K562 (cell line): Measurements from ENCODE around the gene NFATC2. TPM values are rescaled to one million over a fixed set of nuclear protein-coding genes. Genes with fewer than 3 reads are reported as not detected.

Experiments used
- ATF2 ChIP-seq: sonication (generic); formaldehyde crosslinking; IDR thresholded peaks from 2 replicates; pipeline ENCODE4 v1.8.1; 2022; ENCODE audit warnings: missing genetic modification reagents
- BCLAF1 ChIP-seq, 2 experiments: fragments of 450-650 bp in 1 of 2; IDR thresholded peaks; 2 replicates each; pipeline ENCODE4 v1.6.1; 2011 to 2017; ENCODE audit warnings: low read depth in 2 of 2, antibody characterized with exemption in 1 of 2, borderline replicate concordance in 1 of 2, low read length in 1 of 2, mild to moderate bottlenecking in 1 of 2, mixed read lengths in 1 of 2; ENCODE audit not compliant: control insufficient read depth in 1 of 2
- CBFB ChIP-seq: sonication (generic); formaldehyde crosslinking; IDR thresholded peaks from 2 replicates; pipeline ENCODE4 v1.4.0; 2020; ENCODE audit warnings: mild to moderate bottlenecking, missing genetic modification reagents
- CCNT2 ChIP-seq: IDR thresholded peaks from 2 replicates; pipeline ENCODE4 v1.6.1; 2011; ENCODE audit warnings: borderline replicate concordance, low read depth, mild to moderate bottlenecking, moderate library complexity, mixed read lengths, low read length; ENCODE audit not compliant: insufficient read length; ENCODE audit errors: extremely low read depth
- CREB1 ChIP-seq, 2 experiments: sonication (generic) in 1 of 2; formaldehyde crosslinking in 1 of 2; IDR thresholded peaks; 2 replicates each; pipeline versions ENCODE4 v1.6.1 to v1.8.0; 2012 to 2022; ENCODE audit warnings: inconsistent platforms in 1 of 2, mild to moderate bottlenecking in 1 of 2, missing genetic modification reagents in 1 of 2, moderate library complexity in 1 of 2
- CUX1 ChIP-seq: fragments of 200-800 bp; sonication (Bioruptor generic); IDR thresholded peaks from 2 replicates; pipeline ENCODE4 v1.6.1; 2016; ENCODE audit warnings: missing genetic modification characterization, missing compliant biosample characterization
- ERF ChIP-seq: fragments of 450-650 bp; formaldehyde crosslinking; IDR thresholded peaks from 2 replicates; pipeline ENCODE4 v1.4.0; 2020; ENCODE audit warnings: mild to moderate bottlenecking, mixed read lengths
- NRF1 ChIP-seq, 2 experiments: fragments of 450-650 bp; IDR thresholded peaks in 1 of 2; conservative IDR thresholded peaks in 1 of 2; 2 replicates each; pipeline ENCODE4 v1.6.1; 2014; ENCODE audit warnings: mild to moderate bottlenecking in 2 of 2
- TCF15 ChIP-seq: fragments of 250-450 bp; sonication (Bioruptor Pico); IDR thresholded peaks from 2 replicates; pipeline ENCODE4 v1.8.0; 2022; ENCODE audit warnings: moderate library complexity, mild to moderate bottlenecking, inconsistent platforms
- TCF3 ChIP-seq: sonication (generic); formaldehyde crosslinking; IDR thresholded peaks from 2 replicates; pipeline ENCODE4 v1.4.0; 2020; ENCODE audit warnings: mild to moderate bottlenecking, missing genetic modification reagents
- ZNF280B ChIP-seq: fragments of 250-450 bp; sonication (Bioruptor Pico); IDR thresholded peaks from 2 replicates; pipeline ENCODE4 v1.5.1; 2021; ENCODE audit warnings: mild to moderate bottlenecking
- polyA plus RNA-seq, 8 experiments: library from polyadenylated mRNA; depleted of rRNA in 4 of 8; stranded (reverse) in 5 of 8; unstranded in 3 of 8; fragments of >200 nt; fragmentation: Nextera tagmentation in 2 of 8; fragmentation: Illumina TruSeq in 1 of 8; extraction: Ambion mirVana in 2 of 8; extraction: Trizol in 1 of 8; gene quantifications; 2 replicates each; pipeline versions ENCODE4 v1.2.1 to v1.2.3, GENCODE V29; 2011 to 2014; ENCODE audit warnings: inconsistent platforms in 1 of 8, missing spikeins in 1 of 8
- total RNA-seq, 7 experiments: library from RNA; depleted of rRNA in 6 of 7; stranded (reverse); fragments of >200 nt in 6 of 7; fragmentation: Illumina TruSeq in 2 of 7; extraction: Trizol in 2 of 7; gene quantifications; 2 replicates each; pipeline versions ENCODE4 v1.2.1 to v1.2.3, GENCODE V29; 2011 to 2021; ENCODE audit warnings: low replicate concordance in 1 of 7
- TF ChIP-seq, protein P1 (sequence below): fragments of 450-650 bp; formaldehyde crosslinking; IDR thresholded peaks from 2 replicates; pipeline ENCODE4 v1.4.0; 2020; ENCODE audit warnings: mild to moderate bottlenecking

Gene NFATC2
- total and polyA plus RNA-seq, 9 of the 15 experiments (the other 6 are each of a cell fraction or from before 2014, with no cell fraction given) = 1.9 to 11.2 (median 3.0) TPM

GRCh38 chr20:51373713-51374455 lies 168.6 kb downstream of the NFATC2 start (continued):
- TF ChIP-seq BCLAF1 (IDR thresholded peaks at IDR 0.05; ENCODE audit: borderline replicate concordance in 1 of 2, control insufficient read depth in 1 of 2, low read depth in 2 of 2, low read length in 1 of 2) (no peak), NRF1 (conservative IDR thresholded peaks at IDR 0.05 in 1 of 2, IDR thresholded peaks at IDR 0.05 in 1 of 2) (no peak), ATF2 (CRISPR knock-in tag) (no peak), CREB1 (IDR thresholded peaks at IDR 0.05) (0 out of 2 replicates have a peak, but pooled peaks have one; percentile 16), CREB1 (CRISPR knock-in tag; IDR thresholded peaks at IDR 0.05) (no peak), TCF3 (CRISPR knock-in tag) (peak; percentile 92), ERF (CRISPR knock-in tag) (no peak), CUX1 (0 out of 2 replicates have a peak, but pooled peaks have one; percentile 10), TCF15 (CRISPR knock-in tag) (no peak), CBFB (no peak), CCNT2 (peak; percentile 82), ZNF280B (CRISPR knock-in tag) (no peak)
- TF ChIP-seq, protein P1, sequence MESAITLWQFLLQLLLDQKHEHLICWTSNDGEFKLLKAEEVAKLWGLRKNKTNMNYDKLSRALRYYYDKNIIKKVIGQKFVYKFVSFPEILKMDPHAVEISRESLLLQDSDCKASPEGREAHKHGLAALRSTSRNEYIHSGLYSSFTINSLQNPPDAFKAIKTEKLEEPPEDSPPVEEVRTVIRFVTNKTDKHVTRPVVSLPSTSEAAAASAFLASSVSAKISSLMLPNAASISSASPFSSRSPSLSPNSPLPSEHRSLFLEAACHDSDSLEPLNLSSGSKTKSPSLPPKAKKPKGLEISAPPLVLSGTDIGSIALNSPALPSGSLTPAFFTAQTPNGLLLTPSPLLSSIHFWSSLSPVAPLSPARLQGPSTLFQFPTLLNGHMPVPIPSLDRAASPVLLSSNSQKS (CRISPR knock-in tag) = no peak
